Activated CD4-positive, alpha-beta T cell treated with anti-CD3 and anti-CD28 coated beads, Interleukin-2, amount 50 U/mL, for 1 hour (primary cell): ENCODE results near the gene KLHDC9.

Experiments
- DNase-seq: peaks from one replicate; pipeline ENCODE4 v3.0.0-alpha.2; 2020

Gene KLHDC9

GRCh38 chr1:161077426-161077825 lies 20.7 kb upstream of the KLHDC9 start:
- DNase-seq = no peak

GRCh38 chr1:161079436-161080110 lies 18.6 kb upstream of the KLHDC9 start:
- no peak for DNase-seq

GRCh38 chr1:161080441-161081405 lies 17.4 kb upstream of the KLHDC9 start:
- DNase-seq = no peak

- DNase-seq = no peak
Observed at GRCh38 chr1:161081519-161081918, 16.6 kb upstream of the KLHDC9 start.

GRCh38 chr1:161082483-161082882 lies 15.7 kb upstream of the KLHDC9 start:
- no peak for DNase-seq

- no peak for DNase-seq
Observed at GRCh38 chr1:161082996-161083747, 15.0 kb upstream of the KLHDC9 start.

- no peak for DNase-seq
Observed at GRCh38 chr1:161083748-161084596, 14.2 kb upstream of the KLHDC9 start.

- no peak for DNase-seq
Observed at GRCh38 chr1:161084597-161084988, 13.6 kb upstream of the KLHDC9 start.

- no peak for DNase-seq
Observed at GRCh38 chr1:161085165-161085564, 13.0 kb upstream of the KLHDC9 start.

GRCh38 chr1:161086457-161086856 lies 11.7 kb upstream of the KLHDC9 start:
- DNase-seq = no peak

- no peak for DNase-seq
Observed at GRCh38 chr1:161088587-161089110, 9.5 kb upstream of the KLHDC9 start.

- DNase-seq = no peak
Observed at GRCh38 chr1:161089251-161089924, 8.8 kb upstream of the KLHDC9 start, which contains the start of gene NECTIN4. Gene NECTIN4 (minus strand): TSS chr1:161089558. CDS start chr1:161089296, 262 bp downstream.

GRCh38 chr1:161089938-161090337 lies 8.2 kb upstream of the KLHDC9 start:
- no peak for DNase-seq

- no peak for DNase-seq
Observed at GRCh38 chr1:161090617-161091016, 7.5 kb upstream of the KLHDC9 start.

GRCh38 chr1:161091093-161091492 lies 7.1 kb upstream of the KLHDC9 start:
- DNase-seq = no peak

- DNase-seq = no peak
Observed at GRCh38 chr1:161091796-161092507, 6.2 kb upstream of the KLHDC9 start.

- no peak for DNase-seq
Observed at GRCh38 chr1:161092621-161093028, 5.5 kb upstream of the KLHDC9 start.

- no peak for DNase-seq
Observed at GRCh38 chr1:161094481-161094880, 3.7 kb upstream of the KLHDC9 start.

- no peak for DNase-seq
Observed at GRCh38 chr1:161095230-161095629, 2.9 kb upstream of the KLHDC9 start.

- no peak for DNase-seq
Observed at GRCh38 chr1:161096015-161096414, 2.1 kb upstream of the KLHDC9 start.

GRCh38 chr1:161096530-161096929 lies 1.6 kb upstream of the KLHDC9 start:
- DNase-seq = no peak
